Mononuclear cell (primary cell): ENCODE data around the gene NR2E1. TPM values are rescaled to one million over a fixed set of nuclear protein-coding genes. Genes with fewer than 3 reads are reported as not detected.

Source experiments
- H3K27me3 ChIP-seq: 2 replicates; pipeline ENCODE4 v1.6.0; 2011; ENCODE audit warnings: low read length, control low read depth; ENCODE audit not compliant: insufficient read depth
- H3K4me1 ChIP-seq: 2 replicates; pipeline ENCODE4 v1.5.1; 2011; ENCODE audit warnings: mild to moderate bottlenecking, low read length, control low read depth; ENCODE audit not compliant: insufficient read depth
- H3K4me3 ChIP-seq: 2 replicates; pipeline ENCODE4 v1.5.1; 2011; ENCODE audit warnings: mild to moderate bottlenecking, low read length, moderate library complexity
- H3K9me3 ChIP-seq: 2 replicates; pipeline ENCODE4 v1.5.1; 2011; ENCODE audit warnings: low read depth, mild to moderate bottlenecking, control low read depth, low read length
- total RNA-seq: library from RNA; depleted of rRNA; stranded (reverse); fragments of >200 nt; gene quantifications from one replicate; pipeline ENCODE4 v1.2.3, GENCODE V29; 2012

The NR2E1 gene
- total RNA-seq, 1 donor: not detected

DNA sequence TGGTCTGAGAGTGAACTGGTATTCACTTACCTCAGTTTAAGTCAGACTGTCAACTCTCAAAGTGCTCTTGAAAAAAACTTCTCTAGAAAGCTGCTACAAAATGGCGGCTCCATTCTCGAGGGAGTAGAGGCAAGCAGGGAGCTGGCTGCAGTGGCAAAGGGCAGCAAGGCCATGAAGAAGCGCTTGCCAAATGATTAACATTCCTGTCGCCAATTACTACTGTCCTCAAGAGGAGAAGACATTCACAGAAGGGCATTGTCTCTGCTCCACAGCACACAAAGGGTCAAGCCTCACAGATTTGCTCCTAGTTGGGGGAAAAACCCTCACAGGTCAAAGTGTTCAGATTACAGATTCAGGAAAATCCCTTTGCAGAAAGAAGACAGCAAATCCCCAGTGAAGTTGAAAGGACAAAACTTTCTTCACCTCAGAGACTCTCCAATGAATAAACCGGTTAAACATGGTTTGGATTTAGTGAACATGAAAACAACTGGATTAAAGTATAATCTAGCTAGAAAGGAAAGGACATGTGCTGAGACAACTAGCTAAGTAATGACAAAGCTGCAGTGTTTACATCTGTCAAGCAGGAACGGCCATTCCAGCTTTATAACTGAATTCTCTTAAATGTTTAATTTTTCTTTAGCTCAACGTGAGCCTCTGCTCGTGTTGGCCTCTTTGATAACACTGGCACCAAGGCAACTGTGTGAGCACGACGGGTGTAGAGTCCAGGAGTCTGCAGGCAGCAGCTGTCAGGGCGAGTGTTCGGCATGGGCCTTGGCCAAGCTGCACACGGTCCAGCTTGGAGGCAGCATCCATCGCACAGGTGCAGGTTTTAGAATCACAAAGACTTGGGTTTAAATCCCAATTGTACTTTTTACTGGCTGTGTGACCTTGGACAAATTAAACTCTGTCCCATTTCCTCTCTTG is 37.6 kb downstream of the NR2E1 start:
- no peaks in the 10 kb centered on the region for H3K4me1 ChIP-seq
- H3K9me3 ChIP-seq: no peaks in the 10 kb centered on the region
- H3K4me3 ChIP-seq: no peak overlapping the region
- no peaks in the 10 kb centered on the region for H3K27me3 ChIP-seq

GRCh38 chr6:108207013-108207412 is 41.2 kb downstream of the NR2E1 start:
- Histone ChIP-seq H3K4me1 (peaks cover 14% of the 10 kb centered on the region), H3K4me3 (no peak overlapping the region), H3K27me3 (no peaks in the 10 kb centered on the region), H3K9me3 (no peaks in the 10 kb centered on the region)

DNA sequence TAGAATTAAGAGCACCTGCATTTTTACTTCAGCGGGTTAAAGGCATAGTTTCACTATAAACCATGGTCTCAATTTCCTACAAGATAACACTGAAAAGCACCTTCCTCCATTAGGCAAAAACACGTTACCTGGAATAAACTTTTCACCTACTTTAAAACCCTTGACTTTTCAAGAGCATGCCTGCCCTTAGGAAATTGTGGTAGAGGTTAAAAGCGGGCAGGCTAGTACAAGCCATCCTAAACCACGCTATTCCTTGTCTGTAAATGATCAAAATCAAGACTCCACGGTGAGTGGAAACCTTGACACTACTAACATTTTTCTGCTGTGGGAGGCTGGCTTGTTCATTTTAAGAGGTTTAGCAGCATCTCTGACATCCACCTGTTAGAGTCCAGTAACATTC is 43.9 kb downstream of the NR2E1 start:
- H3K27me3 ChIP-seq: no peaks in the 10 kb centered on the region
- no peaks in the 10 kb centered on the region for H3K9me3 ChIP-seq
- no peak overlapping the region for H3K4me3 ChIP-seq
- H3K4me1 ChIP-seq: peaks cover 14% of the 10 kb centered on the region

- Histone ChIP-seq H3K4me1 (peaks cover 14% of the 10 kb centered on the region), H3K27me3 (no peaks in the 10 kb centered on the region), H3K9me3 (no peaks in the 10 kb centered on the region), H3K4me3 (no peak overlapping the region)
Measured at GRCh38 chr6:108210556-108210955, 44.7 kb downstream of the NR2E1 start.

GRCh38 chr6:108211671-108212070 is 45.8 kb downstream of the NR2E1 start:
- Histone ChIP-seq H3K4me1 (peaks cover 14% of the 10 kb centered on the region), H3K4me3 (no peak overlapping the region), H3K27me3 (no peaks in the 10 kb centered on the region), H3K9me3 (no peaks in the 10 kb centered on the region)

DNA sequence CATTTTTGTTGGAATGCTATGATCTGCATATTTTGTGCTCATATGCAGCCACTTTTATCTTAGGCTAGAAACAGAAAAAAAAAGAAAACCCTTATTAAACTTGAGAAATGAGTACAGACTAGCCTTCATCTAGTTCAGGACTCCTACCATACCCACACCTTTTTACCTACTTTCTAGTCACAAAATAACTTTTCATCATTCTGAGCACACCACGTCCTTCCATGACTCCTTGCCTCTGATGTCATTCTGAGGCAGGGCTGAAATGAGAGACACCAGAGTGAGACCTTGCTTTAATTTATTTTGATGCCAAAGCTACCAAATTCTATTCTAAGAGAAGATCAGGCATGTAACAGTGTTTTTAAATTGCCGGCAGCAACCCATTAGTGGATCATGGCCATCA is 56.2 kb downstream of the NR2E1 start:
- Histone ChIP-seq H3K4me1 (peaks cover 13% of the 10 kb centered on the region), H3K4me3 (no peak overlapping the region), H3K9me3 (no peaks in the 10 kb centered on the region), H3K27me3 (no peaks in the 10 kb centered on the region)

DNA sequence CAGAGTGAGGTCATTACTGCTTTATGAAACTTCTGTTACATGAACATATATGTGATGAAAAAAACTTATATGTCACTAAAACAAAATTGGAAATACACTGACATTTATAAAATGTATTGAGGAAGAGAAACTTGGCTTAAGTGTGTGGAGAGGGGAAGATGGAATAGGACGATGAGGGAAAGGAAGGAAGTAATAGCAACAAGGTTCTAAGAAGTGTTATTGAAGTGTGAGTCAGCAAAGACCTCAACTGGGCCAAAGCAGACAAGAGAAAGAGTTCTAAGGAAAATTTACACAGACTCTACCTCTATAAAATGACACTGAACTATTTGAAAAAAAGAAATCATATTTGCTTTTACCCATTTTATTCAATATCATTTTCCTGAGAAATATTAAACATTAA is 56.7 kb downstream of the NR2E1 start:
- H3K27me3 ChIP-seq: no peaks in the 10 kb centered on the region
- peaks cover 13% of the 10 kb centered on the region for H3K4me1 ChIP-seq
- H3K9me3 ChIP-seq: no peaks in the 10 kb centered on the region
- no peak overlapping the region for H3K4me3 ChIP-seq

DNA sequence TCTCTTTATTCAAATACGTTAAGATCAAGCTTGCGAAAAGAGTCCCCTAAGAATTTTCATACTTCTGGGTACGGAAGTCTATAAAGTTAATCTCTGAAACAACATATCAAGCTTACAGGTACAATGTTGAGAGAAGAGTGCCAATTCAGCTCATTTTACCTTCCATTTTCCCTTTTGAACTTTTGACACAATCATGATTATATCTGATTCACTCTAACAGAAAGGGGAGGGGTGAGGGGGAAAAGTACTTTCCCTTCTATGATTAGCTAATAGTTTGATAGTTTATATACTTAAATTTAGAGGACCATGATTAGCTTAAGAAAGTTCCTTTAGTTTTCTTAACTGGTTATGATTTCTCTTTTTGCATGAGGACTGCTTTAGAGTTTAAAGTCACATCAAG is 61.5 kb downstream of the NR2E1 start:
- H3K27me3 ChIP-seq: no peaks in the 10 kb centered on the region
- peaks cover 4% of the 10 kb centered on the region for H3K4me1 ChIP-seq
- H3K4me3 ChIP-seq: no peak overlapping the region
- H3K9me3 ChIP-seq: no peaks in the 10 kb centered on the region

DNA sequence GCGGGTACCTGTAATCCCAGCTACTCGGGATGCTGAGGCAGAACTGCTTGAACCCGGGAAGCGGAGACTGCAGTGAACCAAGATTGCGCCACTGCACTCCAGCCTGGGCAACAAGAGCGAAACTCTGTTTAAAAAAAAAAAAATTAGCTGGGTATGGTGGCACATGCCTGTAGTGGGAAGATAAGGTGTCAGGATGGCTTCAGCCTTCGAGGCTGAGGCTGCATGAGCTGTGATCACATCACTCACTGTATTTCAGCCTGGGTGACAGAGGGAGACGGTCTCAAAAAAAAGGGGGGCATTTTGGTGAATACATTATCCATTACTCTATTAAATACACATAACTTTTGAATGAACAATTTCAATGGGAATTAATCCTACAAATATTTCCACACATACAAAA is 62.6 kb downstream of the NR2E1 start:
- H3K4me3 ChIP-seq: no peak overlapping the region
- H3K27me3 ChIP-seq: no peaks in the 10 kb centered on the region
- H3K4me1 ChIP-seq: no peaks in the 10 kb centered on the region
- H3K9me3 ChIP-seq: no peaks in the 10 kb centered on the region

GRCh38 chr6:108235127-108235526 is 69.3 kb downstream of the NR2E1 start:
- Histone ChIP-seq H3K27me3 (no peaks in the 10 kb centered on the region), H3K9me3 (no peaks in the 10 kb centered on the region), H3K4me3 (no peak overlapping the region), H3K4me1 (no peaks in the 10 kb centered on the region)

- Histone ChIP-seq H3K4me3 (no peak overlapping the region), H3K9me3 (no peaks in the 10 kb centered on the region), H3K4me1 (no peaks in the 10 kb centered on the region), H3K27me3 (no peaks in the 10 kb centered on the region)
Measured at GRCh38 chr6:108236791-108237190, 71.0 kb downstream of the NR2E1 start.

DNA sequence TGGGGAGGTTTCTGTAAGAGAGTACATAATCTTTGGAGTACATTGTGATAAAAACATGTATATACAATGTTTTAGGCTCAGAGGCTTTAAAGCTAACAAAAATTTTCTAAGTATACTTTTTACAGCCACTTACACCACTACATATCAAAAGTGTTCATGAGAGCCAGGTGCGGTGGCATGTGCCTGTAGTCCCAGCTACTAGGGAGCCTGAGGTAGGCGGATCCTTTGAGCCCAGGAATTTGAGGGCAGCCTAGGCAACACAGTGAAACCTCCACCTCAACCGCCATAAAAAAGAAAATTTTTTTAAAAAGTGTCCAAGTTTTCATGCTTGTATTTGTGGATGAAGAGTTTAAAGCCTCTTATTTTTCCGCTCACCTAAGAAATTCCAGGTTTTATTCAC is 72.5 kb downstream of the NR2E1 start:
- no peaks in the 10 kb centered on the region for H3K27me3 ChIP-seq
- H3K4me3 ChIP-seq: no peak overlapping the region
- no peaks in the 10 kb centered on the region for H3K9me3 ChIP-seq

More for the DNA sequence above, 72.5 kb downstream of the NR2E1 start:
- no peaks in the 10 kb centered on the region for H3K4me1 ChIP-seq

Other genes with a start within 250 kb of the NR2E1 start
- 40.3 TPM for gene SEC63, start 207.8 kb upstream of the NR2E1 start, total RNA-seq
- 15.3 TPM for gene OSTM1, start 91.3 kb upstream of the NR2E1 start, total RNA-seq
- 140 TPM for gene SNX3, start 95.0 kb downstream of the NR2E1 start, total RNA-seq
- gene AFG1L, start 129.0 kb downstream of the NR2E1 start, total RNA-seq: 3.0 TPM